ENCODE results near the gene STIMATE. TPM values are rescaled to one million over a fixed set of nuclear protein-coding genes. Genes with fewer than 3 reads are reported as not detected.

The STIMATE gene
- total RNA-seq, 1 donor from 2014 or later = 25.3 TPM

DNA sequence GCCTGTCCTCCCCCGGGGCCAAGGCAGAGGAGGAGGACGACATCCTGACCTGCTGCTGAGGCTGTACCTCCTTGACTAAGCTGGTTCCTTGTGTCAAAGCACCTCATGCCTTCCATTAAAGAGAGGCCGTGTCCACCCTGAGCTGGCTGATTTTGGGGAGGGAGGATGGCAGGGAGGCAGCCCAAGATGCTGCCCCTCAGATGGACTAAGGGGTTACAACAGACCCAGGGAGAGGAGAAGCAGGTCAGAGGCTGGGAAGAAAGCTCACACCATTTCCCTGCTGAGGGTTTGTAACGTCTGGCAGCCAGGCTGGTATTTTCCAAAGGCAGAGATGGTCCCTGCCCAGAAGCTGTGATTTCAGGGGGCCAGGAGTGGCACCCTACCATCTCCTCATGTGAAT, 105.4 kb downstream of the STIMATE start:
- no peak for DNase-seq (ENCODE audit: low spot score)

DNA sequence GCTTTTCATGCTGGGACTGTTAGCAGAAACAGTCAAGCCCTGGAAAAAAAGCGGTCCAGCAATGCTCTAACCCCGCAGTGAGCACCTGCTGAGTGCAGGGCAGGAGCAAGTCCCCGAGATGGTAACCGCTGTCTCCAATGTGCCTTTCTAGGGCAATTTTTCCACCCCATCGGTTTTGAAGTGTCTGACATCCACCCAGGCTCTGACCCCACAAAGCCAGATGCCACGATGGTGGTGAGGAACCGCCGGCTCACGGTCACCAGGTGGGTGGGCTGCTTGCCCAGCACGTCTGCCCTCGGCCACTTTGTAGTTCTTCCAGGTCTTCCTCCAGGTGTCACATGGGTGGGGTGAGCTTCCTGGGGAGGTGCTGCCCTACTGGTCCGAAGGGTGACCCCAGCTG, 106.0 kb downstream of the STIMATE start:
- no peak for DNase-seq (ENCODE audit: low spot score)

DNA sequence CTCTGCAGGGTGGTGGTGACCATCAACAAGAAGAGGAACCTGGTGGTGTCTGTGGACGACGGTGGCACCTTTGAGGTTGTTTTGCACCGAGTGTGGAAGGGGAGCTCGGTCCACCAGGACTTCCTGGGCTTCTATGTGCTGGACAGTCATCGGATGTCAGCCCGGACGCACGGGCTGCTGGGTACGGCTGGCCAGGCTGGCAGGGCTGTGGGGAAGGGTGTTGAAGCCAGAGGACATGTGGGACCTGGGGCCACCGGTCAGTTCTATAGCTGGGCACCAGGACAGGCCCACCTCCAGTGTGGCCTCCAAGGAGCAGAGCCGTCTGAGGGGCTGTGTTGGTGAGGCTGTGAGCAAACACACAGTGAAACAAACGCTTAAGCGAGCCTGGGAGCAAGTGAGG, 106.6 kb downstream of the STIMATE start:
- DNase-seq (ENCODE audit: low spot score) = no peak

DNA sequence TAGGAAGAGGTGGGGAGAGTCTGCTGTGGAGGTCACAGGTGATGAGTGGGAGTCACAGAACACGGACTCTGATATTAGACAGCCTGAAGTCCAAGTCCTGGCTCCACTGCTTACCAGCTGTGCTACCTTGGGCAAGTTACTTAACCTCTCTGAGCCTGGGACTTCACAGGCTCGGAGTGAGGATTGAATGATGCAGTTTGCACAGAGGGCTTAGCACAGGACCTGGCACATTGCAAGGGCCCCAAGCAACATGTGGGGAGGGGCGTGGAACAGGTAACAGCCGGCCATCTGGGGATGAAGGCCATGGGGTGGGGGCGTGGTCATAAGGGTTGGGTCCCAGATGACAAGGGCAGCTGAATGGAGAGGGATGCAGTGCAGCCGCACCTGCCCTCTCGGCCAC, 107.0 kb downstream of the STIMATE start:
- DNase-seq (ENCODE audit: low spot score) = no peak

DNA sequence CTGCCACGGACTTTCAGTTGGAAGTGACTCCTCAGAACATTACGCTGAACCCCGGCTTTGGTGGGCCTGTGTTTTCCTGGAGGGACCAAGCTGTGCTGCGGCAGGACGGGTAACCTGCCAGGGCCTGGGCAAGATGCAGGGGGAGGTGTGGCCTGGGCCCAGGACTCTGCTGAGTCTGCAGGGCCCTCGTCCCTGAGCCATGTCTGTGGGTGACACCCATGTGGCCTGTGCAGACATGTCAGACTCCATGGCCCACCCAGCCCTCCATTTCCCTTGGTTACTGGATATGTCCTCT, 107.7 kb downstream of the STIMATE start:
- DNase-seq (ENCODE audit: low spot score) = no peak

DNA sequence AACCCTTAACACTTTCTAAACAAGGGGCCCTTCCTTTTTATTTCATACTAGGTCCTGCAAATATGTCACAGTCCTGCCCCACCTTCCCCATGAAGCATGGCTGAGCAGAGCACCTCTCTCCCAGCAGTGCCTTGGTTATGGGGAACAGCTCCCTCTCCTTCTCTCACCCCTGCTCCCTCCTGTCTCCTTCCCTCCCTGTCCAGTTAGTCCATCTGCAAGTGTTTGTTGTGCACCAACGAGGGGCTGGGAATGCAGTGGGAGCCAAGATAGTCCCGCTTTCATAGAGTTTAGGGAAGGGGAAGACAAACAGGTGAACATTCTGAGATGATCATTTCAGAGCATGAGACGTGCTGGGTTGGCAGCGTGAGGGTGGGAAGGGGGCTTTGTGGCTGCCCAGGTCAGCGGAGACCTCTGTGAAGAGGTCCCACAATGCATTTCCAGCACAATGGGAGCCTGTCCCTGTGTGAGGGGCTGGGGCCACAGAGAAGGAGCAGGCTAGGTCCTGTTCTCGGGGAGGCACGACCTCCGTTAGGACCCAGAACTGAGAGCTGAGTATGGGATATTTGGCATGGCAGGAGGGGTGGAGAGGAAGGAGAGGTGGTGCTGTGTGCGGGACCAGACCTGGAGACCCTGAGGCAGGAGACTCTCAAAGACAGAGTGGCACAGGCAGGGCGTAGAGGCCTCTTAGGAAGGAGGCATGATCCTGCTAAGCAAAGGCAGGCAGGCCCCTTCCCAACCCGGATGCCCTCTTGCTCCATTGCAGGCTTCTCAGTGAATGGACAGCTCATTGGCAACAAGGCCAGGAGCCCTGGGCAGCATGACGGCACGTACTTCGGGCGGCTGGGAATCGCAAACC, 108.2 kb downstream of the STIMATE start:
- no peak for DNase-seq (ENCODE audit: low spot score)

DNA sequence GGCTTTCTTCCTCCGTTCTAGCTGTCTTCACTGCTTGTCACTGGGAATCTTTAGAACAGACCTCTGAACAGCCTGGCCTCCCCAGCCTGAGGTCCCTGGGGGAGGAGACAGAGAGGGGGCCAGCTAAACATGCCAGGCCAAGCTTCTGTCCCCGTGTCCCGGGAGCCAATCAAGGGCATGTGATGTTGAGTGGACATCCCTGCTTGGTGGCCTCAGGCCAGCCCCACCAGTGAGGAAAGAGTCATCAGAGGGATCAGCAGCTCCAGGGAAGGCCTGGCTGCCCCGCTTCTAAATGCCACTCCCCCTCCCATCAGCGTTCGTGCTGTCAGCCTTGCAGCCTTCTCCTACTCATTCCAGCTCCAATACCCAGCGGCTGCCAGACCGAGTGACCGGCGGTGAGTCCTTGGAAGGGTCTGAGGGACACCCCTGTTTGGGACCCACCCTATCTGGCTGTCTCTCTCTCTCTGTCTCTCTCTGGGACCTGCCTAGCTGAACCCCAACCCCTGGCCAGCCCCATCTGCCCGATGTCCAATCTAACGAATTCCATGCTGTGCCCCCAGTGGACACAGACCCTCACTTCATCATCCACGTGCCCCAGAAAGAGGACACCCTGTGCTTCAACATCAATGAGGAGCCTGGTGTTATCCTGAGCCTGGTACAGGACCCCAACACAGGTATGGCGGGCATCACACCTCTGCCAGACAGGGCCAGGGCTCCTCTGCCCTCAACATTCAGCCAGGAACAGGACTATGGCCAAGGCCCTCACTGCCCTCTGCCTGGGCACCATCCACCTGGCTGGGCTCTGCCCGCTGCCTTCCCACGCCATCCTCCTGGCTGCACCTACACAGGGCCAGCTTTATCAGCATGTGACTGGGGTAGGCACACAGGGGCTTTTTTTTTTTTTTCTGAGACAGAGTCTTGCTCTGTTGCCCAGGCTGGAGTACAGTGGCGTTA, 109.4 kb downstream of the STIMATE start:
- DNase-seq (ENCODE audit: low spot score) = no peak

DNA sequence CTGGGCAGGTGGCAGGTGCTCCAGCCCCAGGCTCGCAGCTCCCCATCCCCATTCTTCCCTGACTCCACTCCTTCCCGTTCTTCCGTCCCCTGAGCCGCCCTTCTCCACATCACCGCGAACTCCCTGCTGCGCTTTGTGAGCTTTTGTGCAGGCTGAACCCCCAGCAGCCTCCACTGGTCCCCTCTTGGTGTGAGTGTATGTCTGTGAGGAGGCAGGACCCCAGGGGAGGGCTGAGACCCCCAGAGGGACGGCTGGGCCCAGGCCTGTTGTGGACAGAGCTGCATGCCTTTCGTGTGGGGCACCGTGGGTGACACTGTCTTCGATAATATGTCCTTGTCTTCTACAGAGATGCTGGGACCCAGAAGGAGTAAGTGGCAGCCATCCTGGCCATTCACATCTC, 110.1 kb downstream of the STIMATE start:
- no peak for DNase-seq (ENCODE audit: low spot score)

Other genes starting within 250 kb of the STIMATE start
- 54.3 TPM for gene PBRM1, start 211.6 kb downstream of the STIMATE start, total RNA-seq
- gene GNL3, start 211.5 kb downstream of the STIMATE start, total RNA-seq = 29.4 TPM
- 55.0 TPM for gene GLT8D1, start 191.8 kb downstream of the STIMATE start, total RNA-seq
- gene SPCS1, start 191.4 kb downstream of the STIMATE start, total RNA-seq = 106 TPM
- gene NEK4, start 126.6 kb downstream of the STIMATE start, total RNA-seq = 40.1 TPM
- gene ITIH1, start 119.9 kb downstream of the STIMATE start, total RNA-seq = 4.8 TPM
- gene ITIH3, start 102.8 kb downstream of the STIMATE start, total RNA-seq = 2.0 TPM
- gene ITIH4, start 66.9 kb downstream of the STIMATE start, total RNA-seq = 10.2 TPM
- 4.7 TPM for gene MUSTN1, start 62.5 kb downstream of the STIMATE start, total RNA-seq
- gene SFMBT1, start 148.5 kb upstream of the STIMATE start, total RNA-seq = 22.0 TPM
- 21.3 TPM for gene RFT1, start 232.9 kb upstream of the STIMATE start, total RNA-seq